GM12892 (cell line): ENCODE data around the gene RBSN.

Experiments used
- POLR2A ChIP-seq: IDR thresholded peaks from 2 replicates; pipeline ENCODE4 v1.6.1; 2011; ENCODE audit warnings: low read depth, low read length, control low read depth
- POLR2AphosphoS5 ChIP-seq: IDR thresholded peaks from 2 replicates; pipeline ENCODE4 v1.6.1; 2011; ENCODE audit warnings: low read depth, low read length, control low read depth

DNA sequence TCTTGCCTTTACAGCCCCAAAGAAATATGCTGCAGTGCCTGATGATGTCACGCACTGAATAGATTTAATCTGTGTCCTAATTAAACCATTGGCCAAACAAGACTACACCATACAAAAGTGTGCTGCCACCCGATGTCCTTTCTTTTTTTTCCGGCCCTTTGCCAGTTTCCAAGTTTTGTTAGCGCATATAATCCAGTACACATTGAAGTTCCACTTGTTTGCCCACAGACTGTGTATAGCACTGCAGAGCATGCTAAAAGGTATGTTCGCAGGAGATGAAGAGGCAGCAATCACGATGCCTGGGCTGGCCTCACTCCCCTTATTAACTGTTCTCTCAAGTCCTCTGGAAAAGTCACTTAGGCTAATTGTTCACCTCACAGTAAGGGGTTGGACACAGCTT lies 60.6 kb downstream of the RBSN start:
- TF ChIP-seq POLR2A, result no peak
- TF ChIP-seq POLR2AphosphoS5, result no peak
